HEK293 (cell line): ENCODE results near the gene ABHD12.

Source experiments
- SP2 ChIP-seq: fragments of 450-650 bp; formaldehyde crosslinking; IDR thresholded peaks from 2 replicates; pipeline ENCODE4 v1.5.1; 2016; ENCODE audit warnings: missing biosample characterization, missing genetic modification characterization
- TRIM28 ChIP-seq: IDR thresholded peaks from 2 replicates; pipeline ENCODE4 v1.6.1; 2011; ENCODE audit warnings: low read length, control low read depth, borderline replicate concordance
- ZNF24 ChIP-seq: fragments of 450-650 bp; formaldehyde crosslinking; IDR thresholded peaks from 2 replicates; pipeline ENCODE4 v1.5.1; 2016; ENCODE audit warnings: missing biosample characterization, missing genetic modification characterization
- ZNF521 ChIP-seq: fragments of 450-650 bp; formaldehyde crosslinking; IDR thresholded peaks from 2 replicates; pipeline ENCODE4 v1.5.1; 2017; ENCODE audit warnings: missing biosample characterization, mild to moderate bottlenecking, missing genetic modification characterization
- ZNF530 ChIP-seq: fragments of 450-650 bp; formaldehyde crosslinking; IDR thresholded peaks from 2 replicates; pipeline ENCODE4 v1.5.1; 2016; ENCODE audit warnings: low read depth, missing biosample characterization, missing genetic modification characterization
- ZNF658 ChIP-seq: fragments of 450-650 bp; formaldehyde crosslinking; IDR thresholded peaks from 2 replicates; pipeline ENCODE4; 2016; ENCODE audit warnings: missing biosample characterization, missing genetic modification characterization
- ZNF792 ChIP-seq: fragments of 450-650 bp; formaldehyde crosslinking; IDR thresholded peaks from 2 replicates; pipeline ENCODE4 v1.5.1; 2016; ENCODE audit warnings: missing biosample characterization, missing genetic modification characterization
- TF ChIP-seq, protein P1 (sequence below): fragments of 450-650 bp; formaldehyde crosslinking; IDR thresholded peaks from 2 replicates; pipeline ENCODE4 v1.5.1; 2016; ENCODE audit warnings: missing biosample characterization, missing genetic modification characterization
- TF ChIP-seq, protein P2 (sequence below): fragments of 450-650 bp; formaldehyde crosslinking; IDR thresholded peaks from 2 replicates; pipeline ENCODE4 v1.5.1; 2016; ENCODE audit warnings: missing biosample characterization, missing genetic modification characterization
- TF ChIP-seq, protein P3 (sequence below): fragments of 450-650 bp; formaldehyde crosslinking; IDR thresholded peaks from 2 replicates; pipeline ENCODE4 v1.5.1; 2016; ENCODE audit warnings: missing biosample characterization, missing genetic modification characterization
- TF ChIP-seq, protein P4 (sequence below): fragments of 450-650 bp; formaldehyde crosslinking; IDR thresholded peaks from 2 replicates; pipeline ENCODE4 v1.5.1; 2016; ENCODE audit warnings: missing biosample characterization, missing genetic modification characterization
- TF ChIP-seq, protein P5 (sequence below): fragments of 450-650 bp; formaldehyde crosslinking; conservative IDR thresholded peaks from 2 replicates; pipeline ENCODE4 v1.5.1; 2016; ENCODE audit warnings: low read depth, missing biosample characterization, missing genetic modification characterization
- TF ChIP-seq, protein P6 (sequence below): fragments of 450-650 bp; formaldehyde crosslinking; IDR thresholded peaks from 2 replicates; pipeline ENCODE4 v1.5.1; 2016; ENCODE audit warnings: missing biosample characterization, missing genetic modification characterization

DNA sequence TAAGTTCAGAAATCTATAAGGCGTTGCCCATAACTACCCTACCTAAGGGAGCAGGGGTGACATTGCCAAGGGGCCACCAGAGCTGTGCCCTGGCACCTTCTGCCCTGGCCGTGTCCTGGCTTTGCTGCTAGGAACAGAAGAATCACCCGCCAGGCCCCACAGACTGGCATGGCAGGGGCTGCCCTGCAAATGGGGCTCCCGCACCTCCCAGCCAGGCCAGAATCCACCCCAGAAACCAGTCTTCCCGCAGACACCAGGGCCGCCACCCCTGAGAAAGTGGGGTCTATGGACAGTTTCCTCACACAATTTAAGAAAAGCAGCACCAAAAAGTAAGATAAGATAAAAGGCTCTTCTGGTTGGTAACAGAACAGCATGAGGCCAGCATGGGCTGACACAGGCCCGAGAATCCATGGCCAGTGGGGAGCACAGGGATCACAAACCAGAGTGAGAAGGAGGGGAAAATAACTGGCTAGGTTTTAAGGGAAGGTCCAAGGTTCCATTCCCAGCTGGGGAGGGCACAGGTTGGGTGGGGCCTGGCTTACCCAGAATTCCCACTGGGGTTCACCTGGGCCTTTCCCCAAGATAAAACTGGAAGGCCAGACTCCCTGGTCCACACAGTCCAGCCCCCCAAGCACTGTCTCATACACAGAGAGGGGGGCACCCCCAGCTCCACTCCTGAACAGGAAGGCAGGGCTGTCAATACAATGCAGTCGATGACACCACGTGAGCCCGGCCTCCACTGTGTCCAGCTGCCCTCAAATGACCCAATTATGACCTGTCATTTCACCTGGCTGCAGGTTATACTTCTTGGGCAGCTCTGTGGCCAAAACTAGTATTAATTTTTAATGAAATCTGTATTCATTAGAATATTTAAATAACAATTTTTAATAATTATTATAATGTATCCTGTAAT lies 83.4 kb downstream of the ABHD12 start:
- TF ChIP-seq ZNF658 (tag by site-specific recombination) = no peak
- no peak for TF ChIP-seq SP2 (tag by site-specific recombination)
- TF ChIP-seq, protein P1, sequence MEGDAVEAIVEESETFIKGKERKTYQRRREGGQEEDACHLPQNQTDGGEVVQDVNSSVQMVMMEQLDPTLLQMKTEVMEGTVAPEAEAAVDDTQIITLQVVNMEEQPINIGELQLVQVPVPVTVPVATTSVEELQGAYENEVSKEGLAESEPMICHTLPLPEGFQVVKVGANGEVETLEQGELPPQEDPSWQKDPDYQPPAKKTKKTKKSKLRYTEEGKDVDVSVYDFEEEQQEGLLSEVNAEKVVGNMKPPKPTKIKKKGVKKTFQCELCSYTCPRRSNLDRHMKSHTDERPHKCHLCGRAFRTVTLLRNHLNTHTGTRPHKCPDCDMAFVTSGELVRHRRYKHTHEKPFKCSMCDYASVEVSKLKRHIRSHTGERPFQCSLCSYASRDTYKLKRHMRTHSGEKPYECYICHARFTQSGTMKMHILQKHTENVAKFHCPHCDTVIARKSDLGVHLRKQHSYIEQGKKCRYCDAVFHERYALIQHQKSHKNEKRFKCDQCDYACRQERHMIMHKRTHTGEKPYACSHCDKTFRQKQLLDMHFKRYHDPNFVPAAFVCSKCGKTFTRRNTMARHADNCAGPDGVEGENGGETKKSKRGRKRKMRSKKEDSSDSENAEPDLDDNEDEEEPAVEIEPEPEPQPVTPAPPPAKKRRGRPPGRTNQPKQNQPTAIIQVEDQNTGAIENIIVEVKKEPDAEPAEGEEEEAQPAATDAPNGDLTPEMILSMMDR (tag by site-specific recombination) = no peak
- TF ChIP-seq, protein P2, sequence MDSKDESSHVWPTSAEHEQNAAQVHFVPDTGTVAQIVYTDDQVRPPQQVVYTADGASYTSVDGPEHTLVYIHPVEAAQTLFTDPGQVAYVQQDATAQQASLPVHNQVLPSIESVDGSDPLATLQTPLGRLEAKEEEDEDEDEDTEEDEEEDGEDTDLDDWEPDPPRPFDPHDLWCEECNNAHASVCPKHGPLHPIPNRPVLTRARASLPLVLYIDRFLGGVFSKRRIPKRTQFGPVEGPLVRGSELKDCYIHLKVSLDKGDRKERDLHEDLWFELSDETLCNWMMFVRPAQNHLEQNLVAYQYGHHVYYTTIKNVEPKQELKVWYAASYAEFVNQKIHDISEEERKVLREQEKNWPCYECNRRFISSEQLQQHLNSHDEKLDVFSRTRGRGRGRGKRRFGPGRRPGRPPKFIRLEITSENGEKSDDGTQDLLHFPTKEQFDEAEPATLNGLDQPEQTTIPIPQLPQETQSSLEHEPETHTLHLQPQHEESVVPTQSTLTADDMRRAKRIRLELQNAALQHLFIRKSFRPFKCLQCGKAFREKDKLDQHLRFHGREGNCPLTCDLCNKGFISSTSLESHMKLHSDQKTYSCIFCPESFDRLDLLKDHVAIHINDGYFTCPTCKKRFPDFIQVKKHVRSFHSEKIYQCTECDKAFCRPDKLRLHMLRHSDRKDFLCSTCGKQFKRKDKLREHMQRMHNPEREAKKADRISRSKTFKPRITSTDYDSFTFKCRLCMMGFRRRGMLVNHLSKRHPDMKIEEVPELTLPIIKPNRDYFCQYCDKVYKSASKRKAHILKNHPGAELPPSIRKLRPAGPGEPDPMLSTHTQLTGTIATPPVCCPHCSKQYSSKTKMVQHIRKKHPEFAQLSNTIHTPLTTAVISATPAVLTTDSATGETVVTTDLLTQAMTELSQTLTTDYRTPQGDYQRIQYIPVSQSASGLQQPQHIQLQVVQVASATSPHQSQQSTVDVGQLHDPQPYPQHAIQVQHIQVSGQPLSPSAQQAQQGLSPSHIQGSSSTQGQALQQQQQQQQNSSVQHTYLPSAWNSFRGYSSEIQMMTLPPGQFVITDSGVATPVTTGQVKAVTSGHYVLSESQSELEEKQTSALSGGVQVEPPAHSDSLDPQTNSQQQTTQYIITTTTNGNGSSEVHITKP (tag by site-specific recombination) = no peak
- TF ChIP-seq ZNF792 (tag by site-specific recombination) = no peak
- TF ChIP-seq ZNF521 = no peak
- TF ChIP-seq ZNF24 (tag by site-specific recombination) = no peak
- TF ChIP-seq, protein P3, sequence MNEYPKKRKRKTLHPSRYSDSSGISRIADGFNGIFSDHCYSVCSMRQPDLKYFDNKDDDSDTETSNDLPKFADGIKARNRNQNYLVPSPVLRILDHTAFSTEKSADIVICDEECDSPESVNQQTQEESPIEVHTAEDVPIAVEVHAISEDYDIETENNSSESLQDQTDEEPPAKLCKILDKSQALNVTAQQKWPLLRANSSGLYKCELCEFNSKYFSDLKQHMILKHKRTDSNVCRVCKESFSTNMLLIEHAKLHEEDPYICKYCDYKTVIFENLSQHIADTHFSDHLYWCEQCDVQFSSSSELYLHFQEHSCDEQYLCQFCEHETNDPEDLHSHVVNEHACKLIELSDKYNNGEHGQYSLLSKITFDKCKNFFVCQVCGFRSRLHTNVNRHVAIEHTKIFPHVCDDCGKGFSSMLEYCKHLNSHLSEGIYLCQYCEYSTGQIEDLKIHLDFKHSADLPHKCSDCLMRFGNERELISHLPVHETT = no peak
- no peak for TF ChIP-seq ZNF530
- TF ChIP-seq, protein P4, sequence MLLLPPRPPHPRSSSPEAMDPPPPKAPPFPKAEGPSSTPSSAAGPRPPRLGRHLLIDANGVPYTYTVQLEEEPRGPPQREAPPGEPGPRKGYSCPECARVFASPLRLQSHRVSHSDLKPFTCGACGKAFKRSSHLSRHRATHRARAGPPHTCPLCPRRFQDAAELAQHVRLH (tag by site-specific recombination) = no peak
- TF ChIP-seq, protein P5, sequence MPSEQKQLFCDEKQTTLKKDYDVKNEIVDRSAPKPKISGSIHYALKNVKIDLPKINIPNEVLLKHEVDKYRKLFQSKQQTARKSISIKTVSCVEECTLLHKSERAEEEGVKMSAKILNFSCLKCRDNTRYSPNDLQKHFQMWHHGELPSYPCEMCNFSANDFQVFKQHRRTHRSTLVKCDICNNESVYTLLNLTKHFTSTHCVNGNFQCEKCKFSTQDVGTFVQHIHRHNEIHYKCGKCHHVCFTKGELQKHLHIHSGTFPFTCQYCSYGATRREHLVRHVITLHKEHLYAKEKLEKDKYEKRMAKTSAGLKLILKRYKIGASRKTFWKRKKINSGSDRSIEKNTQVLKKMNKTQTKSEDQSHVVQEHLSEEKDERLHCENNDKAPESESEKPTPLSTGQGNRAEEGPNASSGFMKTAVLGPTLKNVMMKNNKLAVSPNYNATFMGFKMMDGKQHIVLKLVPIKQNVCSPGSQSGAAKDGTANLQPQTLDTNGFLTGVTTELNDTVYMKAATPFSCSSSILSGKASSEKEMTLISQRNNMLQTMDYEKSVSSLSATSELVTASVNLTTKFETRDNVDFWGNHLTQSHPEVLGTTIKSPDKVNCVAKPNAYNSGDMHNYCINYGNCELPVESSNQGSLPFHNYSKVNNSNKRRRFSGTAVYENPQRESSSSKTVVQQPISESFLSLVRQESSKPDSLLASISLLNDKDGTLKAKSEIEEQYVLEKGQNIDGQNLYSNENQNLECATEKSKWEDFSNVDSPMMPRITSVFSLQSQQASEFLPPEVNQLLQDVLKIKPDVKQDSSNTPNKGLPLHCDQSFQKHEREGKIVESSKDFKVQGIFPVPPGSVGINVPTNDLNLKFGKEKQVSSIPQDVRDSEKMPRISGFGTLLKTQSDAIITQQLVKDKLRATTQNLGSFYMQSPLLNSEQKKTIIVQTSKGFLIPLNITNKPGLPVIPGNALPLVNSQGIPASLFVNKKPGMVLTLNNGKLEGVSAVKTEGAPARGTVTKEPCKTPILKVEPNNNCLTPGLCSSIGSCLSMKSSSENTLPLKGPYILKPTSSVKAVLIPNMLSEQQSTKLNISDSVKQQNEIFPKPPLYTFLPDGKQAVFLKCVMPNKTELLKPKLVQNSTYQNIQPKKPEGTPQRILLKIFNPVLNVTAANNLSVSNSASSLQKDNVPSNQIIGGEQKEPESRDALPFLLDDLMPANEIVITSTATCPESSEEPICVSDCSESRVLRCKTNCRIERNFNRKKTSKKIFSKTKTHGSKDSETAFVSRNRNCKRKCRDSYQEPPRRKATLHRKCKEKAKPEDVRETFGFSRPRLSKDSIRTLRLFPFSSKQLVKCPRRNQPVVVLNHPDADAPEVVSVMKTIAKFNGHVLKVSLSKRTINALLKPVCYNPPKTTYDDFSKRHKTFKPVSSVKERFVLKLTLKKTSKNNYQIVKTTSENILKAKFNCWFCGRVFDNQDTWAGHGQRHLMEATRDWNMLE (tag by site-specific recombination) = no peak
- TF ChIP-seq TRIM28 = no peak
- TF ChIP-seq, protein P6, sequence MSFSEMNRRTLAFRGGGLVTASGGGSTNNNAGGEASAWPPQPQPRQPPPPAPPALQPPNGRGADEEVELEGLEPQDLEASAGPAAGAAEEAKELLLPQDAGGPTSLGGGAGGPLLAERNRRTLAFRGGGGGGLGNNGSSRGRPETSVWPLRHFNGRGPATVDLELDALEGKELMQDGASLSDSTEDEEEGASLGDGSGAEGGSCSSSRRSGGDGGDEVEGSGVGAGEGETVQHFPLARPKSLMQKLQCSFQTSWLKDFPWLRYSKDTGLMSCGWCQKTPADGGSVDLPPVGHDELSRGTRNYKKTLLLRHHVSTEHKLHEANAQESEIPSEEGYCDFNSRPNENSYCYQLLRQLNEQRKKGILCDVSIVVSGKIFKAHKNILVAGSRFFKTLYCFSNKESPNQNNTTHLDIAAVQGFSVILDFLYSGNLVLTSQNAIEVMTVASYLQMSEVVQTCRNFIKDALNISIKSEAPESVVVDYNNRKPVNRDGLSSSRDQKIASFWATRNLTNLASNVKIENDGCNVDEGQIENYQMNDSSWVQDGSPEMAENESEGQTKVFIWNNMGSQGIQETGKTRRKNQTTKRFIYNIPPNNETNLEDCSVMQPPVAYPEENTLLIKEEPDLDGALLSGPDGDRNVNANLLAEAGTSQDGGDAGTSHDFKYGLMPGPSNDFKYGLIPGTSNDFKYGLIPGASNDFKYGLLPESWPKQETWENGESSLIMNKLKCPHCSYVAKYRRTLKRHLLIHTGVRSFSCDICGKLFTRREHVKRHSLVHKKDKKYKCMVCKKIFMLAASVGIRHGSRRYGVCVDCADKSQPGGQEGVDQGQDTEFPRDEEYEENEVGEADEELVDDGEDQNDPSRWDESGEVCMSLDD = no peak
